Motor neuron (in vitro differentiated cells): ENCODE measurements around the gene PTPN11. TPM values are rescaled to one million over a fixed set of nuclear protein-coding genes. Genes with fewer than 3 reads are reported as not detected.
"Not testable (repeated sequence)": the region's sequence is repeated elsewhere in the genome, so short reads cannot be mapped to it uniquely, and the experiment has no call there.

Source experiments
- ATAC-seq, 8 experiments: fragments of 200-7000 bp; cut with Tn5 transposase; replicated peaks in 6 of 8; 2 replicates each; pipeline ENCODE4 v1.8.0; 2021; ENCODE audit warnings: mild to moderate bottlenecking in 8 of 8, moderate library complexity in 8 of 8
- H3K27ac ChIP-seq, 2 donors: fragments of 250-450 bp; sonication (Bioruptor Pico); 2 replicates each; pipeline ENCODE4 v1.9.0; 2021; ENCODE audit warnings: antibody characterized with exemption in 2 of 2, mild to moderate bottlenecking in 2 of 2, moderate library complexity in 1 of 2
- H3K4me1 ChIP-seq, 2 donors: fragments of 250-450 bp; sonication (Bioruptor Pico); replicated peaks in 1 of 2; 2 replicates each; pipeline ENCODE4 v1.6.1; 2021; ENCODE audit warnings: antibody characterized with exemption in 2 of 2, mild to moderate bottlenecking in 2 of 2, moderate library complexity in 1 of 2
- H3K4me3 ChIP-seq, 5 donors: fragments of 250-450 bp; sonication (Bioruptor Pico); 2 replicates each; pipeline ENCODE4 v1.9.0; 2021; ENCODE audit warnings: antibody characterized with exemption in 5 of 5, mild to moderate bottlenecking in 5 of 5, moderate library complexity in 4 of 5
- WGBS, 10 experiments: fragments of 450-650 bp; shearing (Covaris generic); methylation state at CpG; one replicate each; pipeline ENCODE4 v1.0.0; 2022; 5-methylcytosine and 5-hydroxymethylcytosine counted together
- in situ Hi-C, 9 experiments: fragments of 400-800 bp; cut with MboI; loops; one replicate each; pipeline ENCODE4 v1.15.0; 2021; ENCODE audit warnings: low sequenced_read_pairs in 9 of 9, low pct_unique_long_range_greater_than_20kb in 2 of 9; ENCODE audit not compliant: unreplicated experiment in 9 of 9
- total RNA-seq, 8 experiments: library from RNA; unstranded; fragments of 300-600 nt; gene quantifications; 2 replicates each; pipeline versions ENCODE4 v1.2.3 to v1.2.4, GENCODE V29; 2022

Gene PTPN11
- total RNA-seq, 8 experiments from 2014 or later: 29.2 to 96.4 (median 49.9) TPM

GRCh38 chr12:112513471-112513870 is 94.7 kb downstream of the PTPN11 start:
- WGBS, 10 experiments: 29 to 100% (median 78%) methylated on average over 1 to 2 of the region's 2 CpGs; no CpG with 5 or more reads in 2 of the 10 experiments
- in situ Hi-C loops: no loop called here
- H3K27ac ChIP-seq: no peak overlapping the region
- H3K4me1 ChIP-seq: peaks cover 0 to 5% of the 10 kb centered on the region in 2 donors
- no peak for ATAC-seq
- no peak overlapping the region for H3K4me3 ChIP-seq

GRCh38 chr12:112514456-112514855 is 95.7 kb downstream of the PTPN11 start:
- H3K27ac ChIP-seq: no peak overlapping the region
- no peak overlapping the region for H3K4me3 ChIP-seq
- no peak for ATAC-seq
- WGBS, 10 experiments: 60 to 100% (median 100%) methylated on average over 1 to 4 of the region's 5 CpGs; no CpG with 5 or more reads in 3 of the 10 experiments
- H3K4me1 ChIP-seq: peaks cover 4 to 12% of the 10 kb centered on the region in 2 donors
- in situ Hi-C loops: no loop called here

GRCh38 chr12:112514926-112515642 is 96.3 kb downstream of the PTPN11 start:
- 20 to 100% (median 78%) methylated on average over 2 to 8 of the region's 9 CpGs; no CpG with 5 or more reads in 2 of the 10 experiments for WGBS, 10 experiments
- Histone ChIP-seq H3K4me3 (no peak overlapping the region), H3K27ac (no peak overlapping the region), H3K4me1 (peaks cover 4 to 12% of the 10 kb centered on the region in 2 donors)
- in situ Hi-C loops: no loop called here
- ATAC-seq: peak in 3 of 8 experiments; percentile 85 to 88 (median 85)

GRCh38 chr12:112515868-112516267 is 97.1 kb downstream of the PTPN11 start:
- Histone ChIP-seq H3K4me1 (peaks cover 4 to 12% of the 10 kb centered on the region in 2 donors), H3K4me3 (no peak overlapping the region), H3K27ac (no peak overlapping the region)
- 38 to 89% (median 67%) methylated on average over 1 to 5 of the region's 5 CpGs; no CpG with 5 or more reads in 3 of the 10 experiments for WGBS, 10 experiments
- in situ Hi-C loops: no loop called here
- ATAC-seq: no peak

DNA sequence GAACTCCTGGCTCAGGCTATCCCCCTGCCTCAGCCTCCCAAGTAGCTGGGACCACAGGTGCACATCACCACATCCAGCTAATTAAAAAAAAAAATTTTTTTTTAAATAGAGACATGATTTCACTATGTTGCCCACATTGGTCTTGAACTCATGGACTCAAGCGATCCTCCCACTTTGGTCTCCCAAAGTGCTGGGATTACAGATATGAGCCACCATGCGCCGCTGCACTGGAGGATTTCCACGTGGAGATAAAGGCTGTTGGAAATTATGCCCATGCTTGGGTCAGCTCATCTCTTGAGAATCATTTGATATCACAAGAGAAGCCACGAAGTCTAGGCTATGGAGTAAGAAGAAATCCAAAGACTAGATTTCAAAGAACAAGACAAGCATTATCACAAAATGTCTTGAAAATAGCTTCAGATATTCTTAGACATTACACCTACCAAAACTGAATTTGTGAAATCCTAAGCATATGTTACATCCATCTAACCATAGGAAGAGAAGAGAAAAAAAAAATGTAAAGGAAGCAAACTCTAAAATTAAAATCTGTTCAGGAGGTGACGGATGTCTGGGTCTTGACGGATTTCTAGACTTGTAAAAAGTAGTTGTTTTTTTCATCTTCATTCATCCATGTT is 99.1 kb downstream of the PTPN11 start:
- no peak overlapping the region for H3K4me3 ChIP-seq
- peaks cover 4 to 12% of the 10 kb centered on the region in 2 donors for H3K4me1 ChIP-seq
- 44 to 81% (median 70%) methylated on average over 2 to 7 of the region's 7 CpGs for WGBS, 10 experiments
- no peak for ATAC-seq
- H3K27ac ChIP-seq: no peak overlapping the region
- in situ Hi-C loops: no loop called here

GRCh38 chr12:112518365-112518735 is 99.6 kb downstream of the PTPN11 start:
- in situ Hi-C loops: no loop called here
- Histone ChIP-seq H3K4me3 (no peak overlapping the region), H3K4me1 (peaks cover 4 to 12% of the 10 kb centered on the region in 2 donors), H3K27ac (no peak overlapping the region)
- peak in 1 of 8 experiments; percentile 30 for ATAC-seq
- 0 to 80% (median 17%) methylated on average over 2 to 7 of the region's 7 CpGs for WGBS, 10 experiments

- 93 to 97% methylated on average over 5 to 10 of the region's 26 CpGs; no CpG with 5 or more reads in 8 of the 10 experiments for WGBS, 10 experiments
- H3K4me3 ChIP-seq, in situ Hi-C loops, H3K27ac ChIP-seq, ATAC-seq: not testable (repeated sequence)
- H3K4me1 ChIP-seq: peaks cover 4 to 12% of the 10 kb centered on the region in 2 donors
These were observed 101.1 kb downstream of the PTPN11 start for GRCh38 chr12:112519841-112520340.

DNA sequence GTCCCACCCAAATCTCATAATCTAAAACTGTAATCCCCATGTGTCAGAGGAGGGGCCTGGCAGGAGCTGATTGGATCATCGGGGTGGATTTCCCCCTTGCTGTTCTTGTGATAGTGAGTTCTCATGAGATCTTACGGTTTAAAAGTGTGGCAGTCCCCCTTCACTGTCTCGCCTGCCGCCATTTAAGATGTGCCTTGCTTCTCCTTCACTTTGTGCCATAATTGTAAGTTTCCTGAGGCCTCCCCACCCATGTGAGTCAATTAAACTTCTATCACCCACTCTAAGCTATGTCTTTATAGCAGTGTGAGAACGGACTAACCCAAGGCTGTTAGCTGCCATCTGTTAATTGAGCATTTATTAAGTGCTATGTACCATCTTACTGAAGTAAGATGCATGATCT is 105.1 kb downstream of the PTPN11 start:
- no peak overlapping the region for H3K4me3 ChIP-seq
- peaks cover under 1 to 3% of the 10 kb centered on the region in 2 donors for H3K4me1 ChIP-seq
- ATAC-seq: no peak
- H3K27ac ChIP-seq: no peak overlapping the region
- in situ Hi-C loops: no loop called here
- 0 to 100% (median 89%) methylated on average over 1 to 5 of the region's 5 CpGs; no CpG with 5 or more reads in 2 of the 10 experiments for WGBS, 10 experiments

GRCh38 chr12:112524269-112524668 is 105.5 kb downstream of the PTPN11 start:
- no peaks in the 10 kb centered on the region for H3K4me1 ChIP-seq
- ATAC-seq: no peak
- in situ Hi-C loops: no loop called here
- no peak overlapping the region for H3K4me3 ChIP-seq
- WGBS, 10 experiments: 49 to 100% (median 93%) methylated on average over 2 to 4 of the region's 4 CpGs; no CpG with 5 or more reads in 1 of the 10 experiments
- H3K27ac ChIP-seq: no peak overlapping the region

GRCh38 chr12:112524676-112525425 is 106.1 kb downstream of the PTPN11 start:
- H3K27ac ChIP-seq: no peak overlapping the region
- no peak overlapping the region for H3K4me3 ChIP-seq
- peak in 3 of 8 experiments; percentile 82 to 97 (median 91) for ATAC-seq
- no peaks in the 10 kb centered on the region for H3K4me1 ChIP-seq
- 10 to 80% (median 66%) methylated on average over 1 to 5 of the region's 5 CpGs; no CpG with 5 or more reads in 2 of the 10 experiments for WGBS, 10 experiments
- in situ Hi-C loops: no loop called here

GRCh38 chr12:112525426-112525809 is 106.7 kb downstream of the PTPN11 start:
- Histone ChIP-seq H3K4me3 (no peak overlapping the region), H3K4me1 (no peaks in the 10 kb centered on the region), H3K27ac (no peak overlapping the region)
- 36 to 100% (median 90%) methylated on average over 4 to 6 of the region's 6 CpGs for WGBS, 10 experiments
- no peak for ATAC-seq
- in situ Hi-C loops: no loop called here

DNA sequence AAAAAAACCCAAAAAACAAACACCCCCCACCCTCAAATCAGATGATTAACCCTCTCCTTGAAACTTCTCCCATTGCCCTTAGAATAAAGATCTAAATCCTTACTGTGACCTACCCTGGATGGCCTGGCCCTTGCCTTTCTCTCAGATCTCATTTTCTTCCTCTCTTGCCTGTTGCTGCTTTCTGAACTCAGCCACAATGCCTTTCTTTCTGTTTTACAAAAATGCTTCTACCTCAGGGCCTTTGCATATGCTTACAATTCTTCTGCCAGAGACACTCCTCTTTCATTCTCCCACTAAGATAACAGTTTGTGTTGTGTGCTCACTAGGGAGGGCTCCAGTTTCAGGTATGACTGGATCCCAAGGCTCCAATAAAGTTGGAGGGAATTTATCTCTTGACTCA is 108.3 kb downstream of the PTPN11 start:
- H3K27ac ChIP-seq: no peak overlapping the region
- H3K4me3 ChIP-seq: no peak overlapping the region
- ATAC-seq: no peak
- in situ Hi-C loops: no loop called here
- no peaks in the 10 kb centered on the region for H3K4me1 ChIP-seq

- H3K4me1 ChIP-seq: no peaks in the 10 kb centered on the region
- in situ Hi-C loops: no loop called here
- ATAC-seq: no peak
- 29 to 100% (median 92%) methylated on average over 1 to 3 of the region's 4 CpGs; no CpG with 5 or more reads in 5 of the 10 experiments for WGBS, 10 experiments
- no peak overlapping the region for H3K4me3 ChIP-seq
- H3K27ac ChIP-seq: no peak overlapping the region
These were observed 108.8 kb downstream of the PTPN11 start for GRCh38 chr12:112527501-112527900.
